HCT116 (cell line): ENCODE measurements around the gene AHNAK. TPM values are rescaled to one million over a fixed set of nuclear protein-coding genes. Genes with fewer than 3 reads are reported as not detected.

ENCODE experiments used
- ATAC-seq: fragments of 200-7000 bp; cut with Tn5 transposase; 2 replicates; pipeline ENCODE4 v1.9.1; 2020; ENCODE audit warnings: mild to moderate bottlenecking, moderate library complexity
- BruUV-seq: library from RNA; stranded (reverse); fragments of 400-500 nt; replicated peaks from 2 replicates; lab custom pipeline; 2021; lab: Mats Ljungman, UMichigan
- CTCF ChIA-PET: fragments of 300-600 bp; sonication (Branson Sonifier 250); formaldehyde crosslinking; loops from one replicate; lab custom pipeline; 2021; ENCODE audit warnings: antibody characterized with exemption; lab: Charles Lee
- POLR2A ChIA-PET: fragments of 300-600, 350-600 bp; sonication (Branson Sonifier 250); formaldehyde crosslinking; loops from one replicate; lab custom pipeline; 2021; ENCODE audit warnings: antibody characterized with exemption; lab: Charles Lee
- RAD21 ChIA-PET, 2 experiments: fragments of 300-600 bp; sonication (Branson Sonifier 250); formaldehyde crosslinking; loops; one replicate each; lab custom pipeline; 2023; ENCODE audit warnings: low total read pairs in 2 of 2; ENCODE audit not compliant: uncharacterized antibody in 2 of 2, unreplicated experiment in 2 of 2, low non-redundant PET in 1 of 2; lab: Charles Lee
- DNase-seq: peaks from one replicate; pipeline ENCODE4 v3.0.0-alpha.2; 2010; ENCODE audit warnings: low read depth, low spot score
- H2AFZ ChIP-seq: fragments of 200-600 bp; shearing (Covaris generic), sonication (generic); 2 replicates; pipeline ENCODE4 v1.6.1; 2017; ENCODE audit warnings: low read depth, mixed run types, mixed read lengths, antibody characterized with exemption, low read length; ENCODE audit not compliant: poor library complexity, severe bottlenecking
- H3K27ac ChIP-seq: 2 replicates; pipeline ENCODE4 v1.5.1; 2012; ENCODE audit warnings: low read depth, low read length
- H3K27me3 ChIP-seq: fragments of 200-600 bp; sonication (generic); 2 replicates; pipeline ENCODE4 v1.6.1; 2016; ENCODE audit warnings: mixed run types, low read length, mixed read lengths; ENCODE audit not compliant: insufficient read depth
- H3K36me3 ChIP-seq, 2 experiments: fragments of 200-500 bp in 1 of 2; fragments of 200-600 bp in 1 of 2; sonication (Bioruptor generic) in 1 of 2; sonication (generic) in 1 of 2; 2 replicates each; pipeline versions ENCODE4 v1.5.1 to v1.6.1; 2014 to 2016; ENCODE audit warnings: low read length in 2 of 2, inconsistent platforms in 1 of 2, mixed read lengths in 1 of 2, mixed run types in 1 of 2; ENCODE audit not compliant: insufficient read depth in 2 of 2, control insufficient read depth in 1 of 2
- H3K4me1 ChIP-seq, 2 experiments: fragments of 200-600 bp in 1 of 2; sonication (generic) in 1 of 2; 2 replicates each; pipeline versions ENCODE4 v1.5.1 to v1.6.1; 2012 to 2017; ENCODE audit warnings: low read length in 2 of 2, inconsistent platforms in 1 of 2, mild to moderate bottlenecking in 1 of 2, mixed read lengths in 1 of 2, mixed run types in 1 of 2, moderate library complexity in 1 of 2; ENCODE audit not compliant: insufficient read depth in 2 of 2, control insufficient read depth in 1 of 2
- H3K4me2 ChIP-seq: fragments of 200-600 bp; sonication (generic); 2 replicates; pipeline ENCODE4 v1.6.1; 2017; ENCODE audit warnings: mixed run types, low read length, mixed read lengths
- H3K4me3 ChIP-seq, 2 experiments: fragments of 200-600 bp in 1 of 2; sonication (generic) in 1 of 2; replicated peaks in 1 of 2; 2 replicates each; pipeline ENCODE4 v1.5.1; 2011 to 2016; ENCODE audit warnings: low read length in 2 of 2, control low read depth in 1 of 2, low read depth in 1 of 2, mild to moderate bottlenecking in 1 of 2, mixed read lengths in 1 of 2, mixed run types in 1 of 2
- H3K79me2 ChIP-seq: fragments of 200-600 bp; sonication (generic); 2 replicates; pipeline ENCODE4 v1.6.1; 2017; ENCODE audit warnings: mild to moderate bottlenecking, mixed run types, low read length, moderate library complexity, mixed read lengths; ENCODE audit not compliant: insufficient read depth
- H3K9ac ChIP-seq: fragments of 200-600 bp; sonication (generic); 2 replicates; pipeline ENCODE4 v1.6.1; 2016; ENCODE audit warnings: low read length, mixed read lengths
- H3K9me2 ChIP-seq: fragments of 200-600 bp; sonication (generic), shearing (Covaris generic); 2 replicates; pipeline ENCODE4 v1.6.1; 2017; ENCODE audit warnings: mixed run types, mild to moderate bottlenecking, moderate library complexity; ENCODE audit not compliant: insufficient read depth
- H3K9me3 ChIP-seq, 2 experiments: fragments of 200-500 bp in 1 of 2; fragments of 200-600 bp in 1 of 2; sonication (Bioruptor generic) in 1 of 2; sonication (generic) in 1 of 2; 2 replicates each; pipeline ENCODE4 v1.6.1; 2014 to 2017; ENCODE audit warnings: low read length in 2 of 2, mixed read lengths in 2 of 2, inconsistent platforms in 1 of 2, low read depth in 1 of 2, mild to moderate bottlenecking in 1 of 2, mixed run types in 1 of 2, moderate library complexity in 1 of 2; ENCODE audit not compliant: control insufficient read depth in 1 of 2, insufficient read depth in 1 of 2
- H4K20me1 ChIP-seq: fragments of 200-600 bp; sonication (generic), shearing (Covaris generic); 2 replicates; pipeline ENCODE4 v1.6.1; 2017; ENCODE audit warnings: mixed run types, mild to moderate bottlenecking, moderate library complexity; ENCODE audit not compliant: insufficient read depth
- ATF3 ChIP-seq: IDR thresholded peaks from 2 replicates; pipeline ENCODE4 v1.6.1; 2012
- CBX3 ChIP-seq: IDR thresholded peaks from 2 replicates; pipeline ENCODE4 v1.6.1; 2012; ENCODE audit warnings: low read depth
- CEBPB ChIP-seq: IDR thresholded peaks from 2 replicates; pipeline ENCODE4 v1.6.1; 2012; ENCODE audit warnings: low read depth
- EZH2 ChIP-seq: fragments of 200-600 bp; sonication (generic); IDR thresholded peaks from 2 replicates; pipeline ENCODE4 v1.6.1; 2017; ENCODE audit warnings: antibody characterized with exemption, mixed run types
- JUND ChIP-seq: IDR thresholded peaks from 2 replicates; pipeline ENCODE4 v1.6.1; 2012
- MAX ChIP-seq: IDR thresholded peaks from 2 replicates; pipeline ENCODE4 v1.6.1; 2012
- POLR2A ChIP-seq: IDR thresholded peaks from 2 replicates; pipeline ENCODE4 v1.7.0; 2011; ENCODE audit warnings: borderline replicate concordance; ENCODE audit not compliant: insufficient read depth, insufficient read length; ENCODE audit errors: extremely low read depth
- POLR2AphosphoS5 ChIP-seq: IDR thresholded peaks from 2 replicates; pipeline ENCODE4 v1.6.1; 2011; ENCODE audit warnings: mild to moderate bottlenecking, low read depth, low read length, moderate library complexity
- REST ChIP-seq: IDR thresholded peaks from 2 replicates; pipeline ENCODE4 v1.6.1; 2012; ENCODE audit warnings: low read depth
- SRF ChIP-seq: IDR thresholded peaks from 2 replicates; pipeline ENCODE4 v1.6.1; 2012; ENCODE audit warnings: low read depth
- YY1 ChIP-seq: IDR thresholded peaks from 2 replicates; pipeline ENCODE4 v1.6.1; 2011; ENCODE audit warnings: low read length, low read depth, moderate library complexity, mild to moderate bottlenecking; ENCODE audit not compliant: insufficient replicate concordance; ENCODE audit errors: extremely low read depth
- intact Hi-C: fragments of 100-400 bp; cut with micrococcal nuclease; formaldehyde crosslinking; loops from 2 replicates; pipeline ENCODE4 v1.10.0; 2022
- total RNA-seq: library from RNA; stranded (reverse); gene quantifications from one replicate; pipeline ENCODE4 v1.2.1, GENCODE V29; 2021; ENCODE audit not compliant: unreplicated experiment
- TF ChIP-seq, protein P1 (sequence below), 3 experiments: fragments of 200-600 bp in 1 of 3; sonication (generic) in 1 of 3; IDR thresholded peaks in 2 of 3; conservative IDR thresholded peaks in 1 of 3; 2 replicates each; pipeline ENCODE4 v1.5.1; 2012 to 2017; ENCODE audit warnings: low read depth in 2 of 3, low read length in 2 of 3, antibody characterized with exemption in 1 of 3, borderline replicate concordance in 1 of 3, control low read depth in 1 of 3, mild to moderate bottlenecking in 1 of 3, mixed read lengths in 1 of 3, mixed run types in 1 of 3, moderate library complexity in 1 of 3; ENCODE audit not compliant: insufficient read depth in 1 of 3

Gene AHNAK
- total RNA-seq, 1 experiment from 2014 or later, result 239 TPM

DNA sequence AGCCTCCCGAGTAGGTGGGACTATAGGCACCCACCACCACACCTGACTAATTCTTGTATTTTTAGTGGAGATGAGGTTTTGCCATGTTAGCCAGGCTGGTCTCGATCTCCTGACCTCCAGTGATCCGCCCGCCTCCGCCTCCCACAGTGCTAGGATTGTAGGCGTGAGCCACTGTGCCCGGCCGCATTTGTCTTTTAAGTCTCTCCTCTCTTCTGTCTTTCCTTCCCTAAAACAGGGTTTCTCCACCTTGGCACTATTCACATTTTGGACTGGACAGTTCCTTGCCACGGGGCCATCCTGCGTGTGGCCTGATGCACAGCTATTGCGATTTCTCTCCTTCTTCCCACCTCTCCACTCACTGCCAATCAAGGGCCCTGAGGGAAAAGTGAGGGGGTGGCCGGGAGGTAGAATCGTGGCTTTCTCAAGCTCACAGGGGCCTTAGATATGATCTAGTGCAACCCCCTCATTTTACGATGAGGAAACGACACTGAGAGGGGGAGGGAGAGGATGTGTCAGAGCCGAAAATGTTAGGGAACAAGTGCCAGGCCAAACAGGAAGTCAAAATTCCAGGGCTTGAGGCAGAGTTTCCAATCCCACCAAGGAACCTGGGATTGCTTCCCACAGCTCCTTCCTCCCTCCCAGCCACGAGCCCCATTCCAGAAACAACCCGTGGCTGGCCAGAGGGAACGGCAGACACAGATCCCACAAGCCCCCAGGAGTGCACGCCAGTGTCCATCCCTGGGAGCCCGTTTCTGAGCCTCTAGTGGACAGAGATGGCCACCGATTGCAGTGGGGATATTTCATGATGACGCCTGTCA, 106.6 kb downstream of the AHNAK start:
- Histone ChIP-seq H3K9me2 (no peaks in the 10 kb centered on the region), H3K9ac (no peak overlapping the region), H3K4me2 (peak overlapping the region; percentile 8), H2AFZ (no peak overlapping the region), H3K27me3 (no peaks in the 10 kb centered on the region), H3K4me3 (no peak overlapping the region), H3K9me3 (no peaks in the 10 kb centered on the region), H3K4me1 (peaks cover 4 to 7% of the 10 kb centered on the region in 2 experiments; a peak in 3 of 4 replicates), H3K36me3 (no peaks in the 10 kb centered on the region), H4K20me1 (no peaks in the 10 kb centered on the region), H3K79me2 (no peaks in the 10 kb centered on the region), H3K27ac (no peak overlapping the region)
- intact Hi-C loops, result no loop called here
- BruUV-seq, result no TSS peak
- ChIA-PET POLR2A (interaction anchor here (1.1 kb wide), 1 partner anchor 9 kb away, joined by 3 read pairs; no protein-coding TSS in a partner anchor), RAD21 (no interaction called here), CTCF (interaction anchor here (1.1 to 1.3 kb wide), 2 partner anchors 9 to 15 kb away, joined by 5 read pairs; no protein-coding TSS in a partner anchor)
- DNase-seq, result no peak
- ATAC-seq, result no peak
- TF ChIP-seq ATF3 (no peak), POLR2AphosphoS5 (no peak), EZH2 (no peak), YY1 (no peak), MAX (no peak), CBX3 (no peak), JUND (no peak), SRF (no peak), REST (no peak), CEBPB (no peak), POLR2A (no peak)
- TF ChIP-seq, protein P1, sequence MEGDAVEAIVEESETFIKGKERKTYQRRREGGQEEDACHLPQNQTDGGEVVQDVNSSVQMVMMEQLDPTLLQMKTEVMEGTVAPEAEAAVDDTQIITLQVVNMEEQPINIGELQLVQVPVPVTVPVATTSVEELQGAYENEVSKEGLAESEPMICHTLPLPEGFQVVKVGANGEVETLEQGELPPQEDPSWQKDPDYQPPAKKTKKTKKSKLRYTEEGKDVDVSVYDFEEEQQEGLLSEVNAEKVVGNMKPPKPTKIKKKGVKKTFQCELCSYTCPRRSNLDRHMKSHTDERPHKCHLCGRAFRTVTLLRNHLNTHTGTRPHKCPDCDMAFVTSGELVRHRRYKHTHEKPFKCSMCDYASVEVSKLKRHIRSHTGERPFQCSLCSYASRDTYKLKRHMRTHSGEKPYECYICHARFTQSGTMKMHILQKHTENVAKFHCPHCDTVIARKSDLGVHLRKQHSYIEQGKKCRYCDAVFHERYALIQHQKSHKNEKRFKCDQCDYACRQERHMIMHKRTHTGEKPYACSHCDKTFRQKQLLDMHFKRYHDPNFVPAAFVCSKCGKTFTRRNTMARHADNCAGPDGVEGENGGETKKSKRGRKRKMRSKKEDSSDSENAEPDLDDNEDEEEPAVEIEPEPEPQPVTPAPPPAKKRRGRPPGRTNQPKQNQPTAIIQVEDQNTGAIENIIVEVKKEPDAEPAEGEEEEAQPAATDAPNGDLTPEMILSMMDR (IDR thresholded peaks at IDR 0.05 in 2 of 3, conservative IDR thresholded peaks at IDR 0.05 in 1 of 3; ENCODE audit: borderline replicate concordance in 1 of 3, insufficient read depth in 1 of 3, low read depth in 2 of 3, low read length in 2 of 3), result no peak
